ENCODE results near the gene RPS16. TPM values are rescaled to one million over a fixed set of nuclear protein-coding genes. Genes with fewer than 3 reads are reported as not detected.

The RPS16 gene
- total and polyA plus RNA-seq, 9 of the 15 experiments (the other 6 are each of a cell fraction or from before 2014, with no cell fraction given) = 82.6 to 3,671 (median 2,204) TPM

DNA sequence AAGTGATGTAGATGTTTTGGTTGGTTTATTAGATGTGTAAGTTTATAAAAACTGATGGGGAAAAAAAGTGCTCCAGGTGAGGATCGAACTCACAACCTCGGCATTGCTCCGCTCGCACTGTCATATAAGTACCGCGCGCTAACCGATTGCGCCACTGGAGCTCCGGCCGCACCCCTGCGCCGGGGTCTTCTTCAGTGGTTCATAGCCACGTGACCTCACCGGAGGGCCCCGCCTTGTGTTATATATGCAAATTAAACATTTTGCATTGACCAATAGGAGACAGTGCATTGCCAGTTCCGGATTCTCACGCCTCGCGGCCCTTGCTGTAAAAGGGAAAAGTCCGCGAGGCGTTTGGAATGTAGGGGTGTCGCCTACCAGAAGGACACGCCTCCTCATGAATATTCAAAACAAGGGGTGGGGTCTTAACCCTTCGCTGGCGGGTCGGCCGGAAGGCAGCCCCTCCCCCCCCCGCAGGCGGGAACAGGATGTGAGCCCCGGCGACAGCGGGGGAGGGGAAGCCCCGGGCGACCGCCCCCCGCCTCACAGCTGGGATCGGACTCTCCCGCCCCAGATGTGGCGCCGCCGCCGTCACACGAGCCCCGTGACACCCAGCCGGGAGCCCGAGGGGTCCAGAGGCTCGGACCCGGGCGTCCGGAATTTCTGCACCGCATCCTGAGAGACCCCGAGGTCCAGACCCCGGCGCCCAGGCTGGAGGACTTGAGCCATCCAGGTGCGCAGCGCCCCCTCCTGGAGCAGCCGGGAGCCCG is 23.5 kb downstream of the RPS16 start, which contains the start of gene PLEKHG2 (continued):
- TF ChIP-seq RCOR1 (IDR thresholded peaks at IDR 0.05; ENCODE audit: borderline replicate concordance in 1 of 2, low read depth in 2 of 2, low read length in 2 of 2) (peak in 1 of 2 experiments; percentile 34; a peak in 2 of 4 replicates), NR4A1 (CRISPR knock-in tag; IDR thresholded peaks at IDR 0.05) (0 out of 2 replicates have a peak, but pooled peaks have one; percentile 68), NR4A1 (tag; IDR thresholded peaks at IDR 0.05) (no peak), TEAD2 (tag; IDR thresholded peaks at IDR 0.05) (no peak), RNF2 (IDR thresholded peaks at IDR 0.05) (peak; percentile 64), RBM34 (IDR thresholded peaks at IDR 0.05; ENCODE audit: borderline replicate concordance, insufficient read depth, low read length) (no peak), CCAR2 (IDR thresholded peaks at IDR 0.05; ENCODE audit: low read depth, low read length) (no peak), ESRRA (IDR thresholded peaks at IDR 0.05; ENCODE audit: borderline replicate concordance, low read depth) (peak; percentile 33; the same call in 1 of the 2 replicates), HDGF (IDR thresholded peaks at IDR 0.05) (no peak), CBX2 (IDR thresholded peaks at IDR 0.05; ENCODE audit: insufficient read depth, low read length, poor library complexity, severe bottlenecking) (no peak), SAFB2 (IDR thresholded peaks at IDR 0.05; ENCODE audit: borderline replicate concordance, low read depth, low read length, severe bottlenecking) (no peak), ZNF717 (CRISPR knock-in tag; IDR thresholded peaks at IDR 0.05) (no peak), MAFG (tag; conservative IDR thresholded peaks at IDR 0.05) (no peak), ZNF274 (IDR thresholded peaks at IDR 0.05; ENCODE audit: borderline replicate concordance, low read depth, low read length) (no peak), ZNF140 (CRISPR knock-in tag; IDR thresholded peaks at IDR 0.05) (no peak), DNMT1 (IDR thresholded peaks at IDR 0.05) (no peak), FOXK2 (conservative IDR thresholded peaks at IDR 0.05 in 1 of 2, IDR thresholded peaks at IDR 0.05 in 1 of 2; ENCODE audit: low read depth in 2 of 2) (peak; percentile 85 to 88), ZBTB17 (CRISPR knock-in tag; IDR thresholded peaks at IDR 0.05) (no peak), CC2D1A (IDR thresholded peaks at IDR 0.05) (no peak), ZKSCAN1 (IDR thresholded peaks at IDR 0.05; ENCODE audit: low read depth, low read length) (peak; percentile 79)
- TF ChIP-seq, protein P1, sequence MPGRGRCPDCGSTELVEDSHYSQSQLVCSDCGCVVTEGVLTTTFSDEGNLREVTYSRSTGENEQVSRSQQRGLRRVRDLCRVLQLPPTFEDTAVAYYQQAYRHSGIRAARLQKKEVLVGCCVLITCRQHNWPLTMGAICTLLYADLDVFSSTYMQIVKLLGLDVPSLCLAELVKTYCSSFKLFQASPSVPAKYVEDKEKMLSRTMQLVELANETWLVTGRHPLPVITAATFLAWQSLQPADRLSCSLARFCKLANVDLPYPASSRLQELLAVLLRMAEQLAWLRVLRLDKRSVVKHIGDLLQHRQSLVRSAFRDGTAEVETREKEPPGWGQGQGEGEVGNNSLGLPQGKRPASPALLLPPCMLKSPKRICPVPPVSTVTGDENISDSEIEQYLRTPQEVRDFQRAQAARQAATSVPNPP (IDR thresholded peaks at IDR 0.05; ENCODE audit: borderline replicate concordance, insufficient read depth, insufficient read length) = no peak
- TF ChIP-seq, protein P2, sequence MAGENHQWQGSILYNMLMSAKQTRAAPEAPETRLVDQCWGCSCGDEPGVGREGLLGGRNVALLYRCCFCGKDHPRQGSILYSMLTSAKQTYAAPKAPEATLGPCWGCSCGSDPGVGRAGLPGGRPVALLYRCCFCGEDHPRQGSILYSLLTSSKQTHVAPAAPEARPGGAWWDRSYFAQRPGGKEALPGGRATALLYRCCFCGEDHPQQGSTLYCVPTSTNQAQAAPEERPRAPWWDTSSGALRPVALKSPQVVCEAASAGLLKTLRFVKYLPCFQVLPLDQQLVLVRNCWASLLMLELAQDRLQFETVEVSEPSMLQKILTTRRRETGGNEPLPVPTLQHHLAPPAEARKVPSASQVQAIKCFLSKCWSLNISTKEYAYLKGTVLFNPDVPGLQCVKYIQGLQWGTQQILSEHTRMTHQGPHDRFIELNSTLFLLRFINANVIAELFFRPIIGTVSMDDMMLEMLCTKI (IDR thresholded peaks at IDR 0.05; ENCODE audit: partially characterized antibody) = no peak
- TF ChIP-seq, protein P3, sequence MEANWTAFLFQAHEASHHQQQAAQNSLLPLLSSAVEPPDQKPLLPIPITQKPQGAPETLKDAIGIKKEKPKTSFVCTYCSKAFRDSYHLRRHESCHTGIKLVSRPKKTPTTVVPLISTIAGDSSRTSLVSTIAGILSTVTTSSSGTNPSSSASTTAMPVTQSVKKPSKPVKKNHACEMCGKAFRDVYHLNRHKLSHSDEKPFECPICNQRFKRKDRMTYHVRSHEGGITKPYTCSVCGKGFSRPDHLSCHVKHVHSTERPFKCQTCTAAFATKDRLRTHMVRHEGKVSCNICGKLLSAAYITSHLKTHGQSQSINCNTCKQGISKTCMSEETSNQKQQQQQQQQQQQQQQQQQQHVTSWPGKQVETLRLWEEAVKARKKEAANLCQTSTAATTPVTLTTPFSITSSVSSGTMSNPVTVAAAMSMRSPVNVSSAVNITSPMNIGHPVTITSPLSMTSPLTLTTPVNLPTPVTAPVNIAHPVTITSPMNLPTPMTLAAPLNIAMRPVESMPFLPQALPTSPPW (CRISPR knock-in tag; IDR thresholded peaks at IDR 0.05) = peak; percentile 97
- TF ChIP-seq, protein P4, sequence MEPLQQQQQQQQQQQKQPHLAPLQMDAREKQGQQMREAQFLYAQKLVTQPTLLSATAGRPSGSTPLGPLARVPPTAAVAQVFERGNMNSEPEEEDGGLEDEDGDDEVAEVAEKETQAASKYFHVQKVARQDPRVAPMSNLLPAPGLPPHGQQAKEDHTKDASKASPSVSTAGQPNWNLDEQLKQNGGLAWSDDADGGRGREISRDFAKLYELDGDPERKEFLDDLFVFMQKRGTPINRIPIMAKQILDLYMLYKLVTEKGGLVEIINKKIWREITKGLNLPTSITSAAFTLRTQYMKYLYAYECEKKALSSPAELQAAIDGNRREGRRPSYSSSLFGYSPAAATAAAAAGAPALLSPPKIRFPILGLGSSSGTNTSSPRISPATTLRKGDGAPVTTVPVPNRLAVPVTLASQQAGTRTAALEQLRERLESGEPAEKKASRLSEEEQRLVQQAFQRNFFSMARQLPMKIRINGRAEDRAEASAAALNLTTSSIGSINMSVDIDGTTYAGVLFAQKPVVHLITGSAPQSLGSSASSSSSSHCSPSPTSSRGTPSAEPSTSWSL (CRISPR knock-in tag; IDR thresholded peaks at IDR 0.05; ENCODE audit: borderline replicate concordance) = peak; percentile 89; the same call in 1 of the 2 replicates

Data from K562 (cell line).